Urinary bladder (tissue), 4 donors: ENCODE data around the gene ZNF580. TPM values are rescaled to one million over a fixed set of nuclear protein-coding genes. Genes with fewer than 3 reads are reported as not detected.
A peak's percentile ranks its signal among the peaks of the same experiment; 100 is the strongest.

ENCODE experiments used
- DNase-seq: peaks from one replicate; pipeline ENCODE4 v3.0.0-alpha.2; 2015; ENCODE audit errors: extremely low spot score
- H3K27ac ChIP-seq: one replicate; pipeline ENCODE4 v1.5.1; 2013; ENCODE audit warnings: low read depth, mild to moderate bottlenecking, moderate library complexity
- H3K36me3 ChIP-seq: one replicate; pipeline ENCODE4 v1.6.1; 2013; ENCODE audit warnings: mild to moderate bottlenecking, moderate library complexity; ENCODE audit not compliant: insufficient read depth
- H3K4me1 ChIP-seq: one replicate; pipeline ENCODE4 v1.6.1; 2013; ENCODE audit warnings: mild to moderate bottlenecking, moderate library complexity; ENCODE audit not compliant: insufficient read depth
- H3K4me3 ChIP-seq: one replicate; pipeline ENCODE4 v1.5.1; 2013; ENCODE audit warnings: low read depth, low read length
- WGBS: extraction: QIAGEN DNeasy Blood & Tissue Kit; methylation state at CpG from one replicate; pipeline ENCODE4 v1.1.7; 2013; 5-methylcytosine and 5-hydroxymethylcytosine counted together
- polyA plus RNA-seq: library from polyadenylated mRNA; stranded (reverse); fragments of 200-250 nt; gene quantifications from one replicate; pipeline ENCODE4 v1.2.3, GENCODE V29; 2013
- total RNA-seq: library from RNA; depleted of rRNA; stranded (reverse); fragments of >200 nt; gene quantifications from one replicate; pipeline ENCODE4 v1.2.3, GENCODE V29; 2014
- donor health status: healthy with polysubstance abuse.
- donor health status: healthy.

ZNF580 gene
- total RNA-seq (4.1 TPM), polyA plus RNA-seq (49.0 TPM)

GRCh38 chr19:55640577-55641425, at the start of gene ZNF580:
Gene ZNF580, plus strand, starts transcription at chr19:55641002. Its CDS starts 1,507 bp downstream, at chr19:55642509.
- Histone ChIP-seq H3K27ac (peak within 1 kb of the TSS; percentile 87), H3K4me3 (peak within 1 kb of the TSS; percentile 94), H3K36me3 (no peaks in the 10 kb centered on the region), H3K4me1 (peaks cover 7% of the 10 kb centered on the region)
- WGBS, result under 1% methylated on average over 89 of the region's 89 CpGs
- DNase-seq, result no peak

- H3K27ac ChIP-seq, result no peak overlapping the region
- WGBS, result 80% methylated on average over 10 of the region's 10 CpGs
These were observed 49.2 kb upstream of the ZNF580 start for GRCh38 chr19:55591555-55591954.

GRCh38 chr19:55592391-55593090, 48.3 kb upstream of the ZNF580 start:
- Histone ChIP-seq H3K4me3 (no peak overlapping the region), H3K27ac (no peak overlapping the region), H3K36me3 (no peaks in the 10 kb centered on the region), H3K4me1 (no peaks in the 10 kb centered on the region)
- DNase-seq, result no peak
- WGBS, result 85% methylated on average over 73 of the region's 73 CpGs

More at GRCh38 chr19:55591555-55591954, 49.2 kb upstream of the ZNF580 start:
- H3K36me3 ChIP-seq, result no peaks in the 10 kb centered on the region
- DNase-seq, result no peak
- no peak overlapping the region for H3K4me3 ChIP-seq
- no peaks in the 10 kb centered on the region for H3K4me1 ChIP-seq

- no peak for DNase-seq
- no peak overlapping the region for H3K4me3 ChIP-seq
- H3K36me3 ChIP-seq, result no peaks in the 10 kb centered on the region
- no peaks in the 10 kb centered on the region for H3K4me1 ChIP-seq
- H3K27ac ChIP-seq, result no peak overlapping the region
- WGBS, result 80% methylated on average over 68 of the region's 68 CpGs
These were observed 47.6 kb upstream of the ZNF580 start for GRCh38 chr19:55593096-55593772.

GRCh38 chr19:55594996-55595545, 45.7 kb upstream of the ZNF580 start:
- 91% methylated on average over 4 of the region's 4 CpGs for WGBS
- H3K27ac ChIP-seq, result no peak overlapping the region
- H3K36me3 ChIP-seq, result no peaks in the 10 kb centered on the region
- no peaks in the 10 kb centered on the region for H3K4me1 ChIP-seq
- no peak overlapping the region for H3K4me3 ChIP-seq
- DNase-seq, result no peak

- H3K4me3 ChIP-seq, result no peak overlapping the region
- H3K27ac ChIP-seq, result no peak overlapping the region
- WGBS, result 95% methylated on average over 3 of the region's 3 CpGs
- no peaks in the 10 kb centered on the region for H3K4me1 ChIP-seq
- H3K36me3 ChIP-seq, result no peaks in the 10 kb centered on the region
- no peak for DNase-seq
These were observed 44.5 kb upstream of the ZNF580 start for GRCh38 chr19:55596304-55596703.

GRCh38 chr19:55597501-55597921, 43.3 kb upstream of the ZNF580 start:
- Histone ChIP-seq H3K36me3 (no peaks in the 10 kb centered on the region), H3K4me3 (no peak overlapping the region), H3K27ac (no peak overlapping the region), H3K4me1 (no peaks in the 10 kb centered on the region)
- 97% methylated on average over 30 of the region's 30 CpGs for WGBS
- no peak for DNase-seq

GRCh38 chr19:55598034-55598433, 42.8 kb upstream of the ZNF580 start:
- Histone ChIP-seq H3K27ac (no peak overlapping the region), H3K4me3 (no peak overlapping the region), H3K4me1 (no peaks in the 10 kb centered on the region), H3K36me3 (no peaks in the 10 kb centered on the region)
- DNase-seq, result no peak
- 85% methylated on average over 9 of the region's 9 CpGs for WGBS

GRCh38 chr19:55598719-55599467, 41.9 kb upstream of the ZNF580 start:
- Histone ChIP-seq H3K4me3 (peak overlapping the region; percentile 67), H3K4me1 (no peaks in the 10 kb centered on the region), H3K27ac (peak overlapping the region; percentile 95), H3K36me3 (no peaks in the 10 kb centered on the region)
- DNase-seq, result peak; percentile 80
- 7% methylated on average over 26 of the region's 26 CpGs for WGBS

GRCh38 chr19:55599468-55599841, 41.3 kb upstream of the ZNF580 start, which contains the start of gene FIZ1:
Gene FIZ1, minus strand, starts transcription at chr19:55599517. Its CDS starts 1,652 bp downstream, at chr19:55597865.
- no peaks in the 10 kb centered on the region for H3K36me3 ChIP-seq
- under 1% methylated on average over 23 of the region's 23 CpGs for WGBS
- no peaks in the 10 kb centered on the region for H3K4me1 ChIP-seq
- H3K27ac ChIP-seq, result peak within 1 kb of the TSS; percentile 95
- DNase-seq, result peak; percentile 99
- H3K4me3 ChIP-seq, result peak within 1 kb of the TSS; percentile 67

- DNase-seq, result peak; percentile 89
- no peaks in the 10 kb centered on the region for H3K4me1 ChIP-seq
- H3K36me3 ChIP-seq, result no peaks in the 10 kb centered on the region
- peak within 1 kb of the TSS; percentile 95 for H3K27ac ChIP-seq
- under 1% methylated on average over 97 of the region's 97 CpGs for WGBS
- H3K4me3 ChIP-seq, result peak within 1 kb of the TSS; percentile 67
These were observed 40.8 kb upstream of the ZNF580 start, which contains the start of gene ZNF524 for GRCh38 chr19:55599842-55600661. Gene ZNF524, plus strand, starts transcription at chr19:55600288. Its CDS starts 1,825 bp downstream, at chr19:55602113.

GRCh38 chr19:55600662-55601028, 40.2 kb upstream of the ZNF580 start:
- Histone ChIP-seq H3K4me3 (peak overlapping the region; percentile 67), H3K27ac (peak overlapping the region; percentile 65), H3K36me3 (no peaks in the 10 kb centered on the region), H3K4me1 (no peaks in the 10 kb centered on the region)
- no peak for DNase-seq
- 6% methylated on average over 15 of the region's 15 CpGs for WGBS
